ENCODE results near the gene TRAF3. TPM values are rescaled to one million over a fixed set of nuclear protein-coding genes. Genes with fewer than 3 reads are reported as not detected.

Gene TRAF3
- total and polyA plus RNA-seq, 2 experiments from 2014 or later = 6.3 to 19.7 TPM

DNA sequence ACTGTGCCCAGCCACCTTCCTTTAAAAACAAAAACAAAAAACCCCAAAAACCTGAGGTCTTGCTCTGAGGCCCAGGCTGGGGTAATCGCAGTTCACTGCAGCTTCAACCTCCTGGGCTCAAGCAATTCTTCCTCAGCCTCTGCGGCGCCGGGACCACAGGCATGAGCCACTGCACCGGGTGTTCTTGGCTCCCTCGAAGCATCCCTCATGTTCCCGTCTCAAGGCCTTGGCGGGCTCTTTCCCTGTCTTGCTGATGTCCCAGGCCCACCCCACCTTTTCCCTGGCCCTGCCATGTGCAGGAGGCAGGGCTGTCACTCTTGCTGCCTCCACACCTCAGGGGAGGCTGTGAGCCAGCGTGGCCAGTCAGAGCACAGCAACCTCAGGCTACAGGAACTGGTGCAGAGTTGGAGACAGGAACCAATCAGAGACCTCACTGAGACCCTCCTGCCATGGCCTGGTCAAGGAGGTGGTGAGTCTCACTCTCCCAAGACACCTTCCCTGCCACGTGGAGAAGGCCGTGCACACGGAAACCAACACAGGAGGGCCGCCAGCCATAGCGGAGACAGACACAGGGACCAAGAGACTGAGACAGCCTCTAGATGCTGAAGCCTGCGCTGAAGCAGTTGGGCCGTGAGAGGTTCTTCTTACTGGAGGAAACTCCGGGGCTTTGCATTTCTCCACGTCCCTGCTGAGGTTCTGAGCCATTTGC, 139.3 kb downstream of the TRAF3 start:
- Histone ChIP-seq H3K4me3 (no peak overlapping the region), H3K9me3 (ENCODE audit: low read depth) (no peaks in the 10 kb centered on the region), H3K27me3 (peaks cover 10% of the 10 kb centered on the region), H3K27ac (no peak overlapping the region), H3K4me1 (ENCODE audit: low read depth) (peaks cover 4% of the 10 kb centered on the region), H3K36me3 (no peaks in the 10 kb centered on the region)
- TF ChIP-seq, protein P1, sequence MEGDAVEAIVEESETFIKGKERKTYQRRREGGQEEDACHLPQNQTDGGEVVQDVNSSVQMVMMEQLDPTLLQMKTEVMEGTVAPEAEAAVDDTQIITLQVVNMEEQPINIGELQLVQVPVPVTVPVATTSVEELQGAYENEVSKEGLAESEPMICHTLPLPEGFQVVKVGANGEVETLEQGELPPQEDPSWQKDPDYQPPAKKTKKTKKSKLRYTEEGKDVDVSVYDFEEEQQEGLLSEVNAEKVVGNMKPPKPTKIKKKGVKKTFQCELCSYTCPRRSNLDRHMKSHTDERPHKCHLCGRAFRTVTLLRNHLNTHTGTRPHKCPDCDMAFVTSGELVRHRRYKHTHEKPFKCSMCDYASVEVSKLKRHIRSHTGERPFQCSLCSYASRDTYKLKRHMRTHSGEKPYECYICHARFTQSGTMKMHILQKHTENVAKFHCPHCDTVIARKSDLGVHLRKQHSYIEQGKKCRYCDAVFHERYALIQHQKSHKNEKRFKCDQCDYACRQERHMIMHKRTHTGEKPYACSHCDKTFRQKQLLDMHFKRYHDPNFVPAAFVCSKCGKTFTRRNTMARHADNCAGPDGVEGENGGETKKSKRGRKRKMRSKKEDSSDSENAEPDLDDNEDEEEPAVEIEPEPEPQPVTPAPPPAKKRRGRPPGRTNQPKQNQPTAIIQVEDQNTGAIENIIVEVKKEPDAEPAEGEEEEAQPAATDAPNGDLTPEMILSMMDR (IDR thresholded peaks at IDR 0.05; ENCODE audit: low read depth, low read length) = no peak
- DNase-seq (ENCODE audit: low read depth in 1 of 2, low spot score in 1 of 2) = no peak

DNA sequence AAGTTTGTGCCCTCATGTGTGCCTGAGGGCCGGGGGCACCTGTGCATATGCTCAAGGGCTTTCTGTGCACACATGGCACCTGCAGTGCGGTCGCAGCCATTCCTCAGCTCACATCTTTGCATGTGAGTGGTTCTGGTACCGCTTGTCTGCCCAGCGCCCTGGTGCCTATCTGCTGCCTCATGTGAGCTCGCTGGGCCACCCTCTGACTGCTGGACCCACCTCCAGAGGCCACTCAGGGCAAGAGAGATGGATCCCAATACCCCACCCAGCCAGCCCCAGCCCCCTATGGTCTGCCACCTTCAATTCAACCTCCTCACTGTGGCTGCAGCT, 139.8 kb downstream of the TRAF3 start:
- H3K27ac ChIP-seq = no peak overlapping the region
- H3K9me3 ChIP-seq (ENCODE audit: low read depth) = no peaks in the 10 kb centered on the region
- H3K4me3 ChIP-seq = no peak overlapping the region
- H3K4me1 ChIP-seq (ENCODE audit: low read depth) = no peaks in the 10 kb centered on the region
- H3K36me3 ChIP-seq = no peaks in the 10 kb centered on the region
- peaks cover 15% of the 10 kb centered on the region for H3K27me3 ChIP-seq
- TF ChIP-seq, protein P1 (IDR thresholded peaks at IDR 0.05; ENCODE audit: low read depth, low read length) = no peak
- DNase-seq (ENCODE audit: low read depth in 1 of 2, low spot score in 1 of 2) = no peak

DNA sequence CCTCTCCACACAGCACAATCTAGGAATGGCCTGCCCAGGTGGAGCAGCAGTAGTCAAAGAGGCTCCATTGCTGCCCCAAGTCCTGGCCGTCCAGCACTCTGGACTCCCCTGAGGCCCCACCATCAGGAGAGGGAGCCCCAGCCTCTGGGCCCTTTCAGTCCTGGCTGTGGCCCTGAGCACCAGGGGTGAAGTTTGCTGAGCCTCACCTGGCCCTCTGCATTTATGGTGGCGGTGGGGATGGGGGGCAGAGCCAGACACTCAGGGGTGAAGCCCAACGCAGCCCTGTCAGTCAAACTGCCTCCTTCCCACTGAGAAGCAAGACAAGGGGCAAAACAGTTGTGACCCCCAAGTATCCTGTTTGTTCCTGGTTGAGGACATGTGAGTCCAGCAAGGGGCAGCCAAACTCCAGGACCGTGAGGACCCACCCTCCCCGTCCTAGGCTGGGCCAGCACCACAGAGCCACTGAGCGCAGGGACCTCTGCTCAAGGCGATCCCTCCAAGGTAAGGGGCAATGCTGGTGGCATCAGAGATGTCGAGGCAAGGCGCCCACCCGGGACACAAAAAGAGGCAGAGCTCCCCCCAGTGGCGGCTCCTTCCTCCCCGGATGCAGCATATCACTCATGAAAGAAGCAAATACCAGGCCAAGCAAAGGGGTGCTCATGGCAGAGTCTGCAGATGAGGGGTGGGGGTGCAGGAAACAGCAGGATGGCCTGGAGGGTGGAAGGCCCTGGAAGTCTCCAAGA, 140.4 kb downstream of the TRAF3 start:
- Histone ChIP-seq H3K27ac (no peak overlapping the region), H3K4me3 (no peak overlapping the region), H3K9me3 (ENCODE audit: low read depth) (no peaks in the 10 kb centered on the region), H3K27me3 (peaks cover 21% of the 10 kb centered on the region), H3K4me1 (ENCODE audit: low read depth) (no peaks in the 10 kb centered on the region), H3K36me3 (no peaks in the 10 kb centered on the region)
- TF ChIP-seq, protein P1 (IDR thresholded peaks at IDR 0.05; ENCODE audit: low read depth, low read length) = peak; percentile 79
- peak; percentile 54 to 75 for DNase-seq (ENCODE audit: low read depth in 1 of 2, low spot score in 1 of 2)

DNA sequence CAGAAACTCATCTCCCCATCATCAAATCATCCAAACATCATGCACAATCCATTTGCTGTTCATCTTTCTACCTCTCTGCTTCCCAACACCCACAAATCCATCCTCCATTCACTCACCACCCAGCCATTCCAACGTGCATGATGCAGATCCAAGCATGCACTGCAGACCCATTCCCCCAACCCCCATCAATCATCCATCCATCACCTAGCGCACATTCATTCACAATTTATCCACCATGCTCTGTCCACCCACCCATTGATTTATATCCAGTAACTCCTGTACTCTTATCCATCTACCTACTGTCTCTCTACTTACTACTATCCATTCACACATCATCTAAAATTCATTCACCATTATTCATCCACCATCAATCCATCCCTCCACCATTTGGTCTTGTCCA, 141.2 kb downstream of the TRAF3 start:
- Histone ChIP-seq H3K36me3 (no peaks in the 10 kb centered on the region), H3K27me3 (peaks cover 29% of the 10 kb centered on the region)

DNA sequence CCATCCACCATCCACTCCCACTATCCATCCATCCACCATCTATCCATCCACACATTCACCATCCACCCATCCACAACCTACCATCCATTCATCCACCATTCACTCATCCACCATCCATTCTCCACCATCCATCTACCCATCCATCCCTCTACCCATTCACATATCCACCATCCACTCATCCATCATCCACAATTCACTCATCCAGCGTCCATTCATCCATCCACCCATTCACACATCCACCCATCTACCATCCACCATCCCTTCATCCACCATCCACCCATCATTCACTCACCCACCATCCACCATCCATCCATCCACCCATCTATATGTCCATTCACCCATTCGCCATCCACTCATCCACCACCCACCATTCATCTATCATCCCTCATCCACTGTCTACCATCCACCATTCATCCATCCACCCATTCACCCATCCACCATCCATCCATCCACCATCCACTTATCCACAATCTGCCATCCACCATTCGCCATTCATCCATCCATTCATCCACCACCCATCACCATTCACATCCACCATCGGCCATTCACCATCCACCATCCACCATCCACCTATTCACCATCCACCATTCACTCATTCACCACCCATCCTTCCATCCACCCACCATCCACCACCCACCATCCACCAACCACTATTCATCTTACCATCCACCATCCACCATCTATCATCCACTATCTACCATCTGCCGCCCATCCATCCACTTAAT, 143.2 kb downstream of the TRAF3 start:
- no peak overlapping the region for H3K4me3 ChIP-seq
- H3K27ac ChIP-seq = no peak overlapping the region
- peaks cover 49% of the 10 kb centered on the region for H3K27me3 ChIP-seq
- H3K4me1 ChIP-seq (ENCODE audit: low read depth) = no peaks in the 10 kb centered on the region
- H3K36me3 ChIP-seq = no peaks in the 10 kb centered on the region
- TF ChIP-seq, protein P1 (IDR thresholded peaks at IDR 0.05; ENCODE audit: low read depth, low read length) = no peak
- no peak for DNase-seq (ENCODE audit: low read depth in 1 of 2, low spot score in 1 of 2)
- H3K9me3 ChIP-seq (ENCODE audit: low read depth) = no peaks in the 10 kb centered on the region

More for the DNA sequence above, 141.2 kb downstream of the TRAF3 start:
- no peaks in the 10 kb centered on the region for H3K9me3 ChIP-seq (ENCODE audit: low read depth)
- no peaks in the 10 kb centered on the region for H3K4me1 ChIP-seq (ENCODE audit: low read depth)
- no peak overlapping the region for H3K4me3 ChIP-seq
- no peak for DNase-seq (ENCODE audit: low read depth in 1 of 2, low spot score in 1 of 2)
- H3K27ac ChIP-seq = no peak overlapping the region
- TF ChIP-seq, protein P1 (IDR thresholded peaks at IDR 0.05; ENCODE audit: low read depth, low read length) = no peak

All from cardiac muscle cell (in vitro differentiated cells and primary cell).